Vagina (tissue), 2 donors: ENCODE measurements around the gene MIEF1. TPM values are rescaled to one million over a fixed set of nuclear protein-coding genes. Genes with fewer than 3 reads are reported as not detected.

ENCODE experiments used
- DNase-seq, 2 donors: peaks; one replicate each; pipeline ENCODE4 v3.0.0-alpha.2; 2017; ENCODE audit errors: extremely low spot score in 2 of 2
- H3K27ac ChIP-seq: fragments of 200-600 bp; sonication (generic); one replicate; pipeline ENCODE4 v1.5.1; 2019
- H3K27me3 ChIP-seq: fragments of 200-600 bp; sonication (generic); one replicate; pipeline ENCODE4 v1.5.1; 2019
- H3K36me3 ChIP-seq, 2 donors: fragments of 200-600 bp; sonication (generic); one replicate each; pipeline ENCODE4 v1.5.1; 2017 to 2019
- H3K4me1 ChIP-seq: fragments of 200-600 bp; sonication (generic); one replicate; pipeline ENCODE4 v1.5.1; 2019
- H3K4me3 ChIP-seq, 2 donors: fragments of 200-600 bp; sonication (generic); 1 replicate in 1 of 2; 2 replicates in 1 of 2; pipeline ENCODE4 v1.5.1; 2016 to 2019
- H3K9me3 ChIP-seq: fragments of 200-600 bp; sonication (generic); one replicate; pipeline ENCODE4 v1.5.1; 2019
- POLR2A ChIP-seq, 2 donors: fragments of 450-650 bp; IDR thresholded peaks; one replicate each; pipeline ENCODE4 v1.6.1; 2017; ENCODE audit warnings: antibody characterized with exemption in 2 of 2, mild to moderate bottlenecking in 2 of 2, moderate library complexity in 2 of 2
- POLR2AphosphoS5 ChIP-seq, 2 donors: sonication (generic); formaldehyde crosslinking; IDR thresholded peaks; one replicate each; pipeline ENCODE4 v1.9.0; 2017; ENCODE audit warnings: antibody characterized with exemption in 2 of 2, mild to moderate bottlenecking in 2 of 2, low read depth in 1 of 2; ENCODE audit not compliant: insufficient read depth in 1 of 2
- intact Hi-C: fragments of 100-400 bp; cut with DNase I; formaldehyde crosslinking; loops from one replicate; pipeline ENCODE4 v1.15.1; 2023
- total RNA-seq: library from RNA; depleted of rRNA; stranded (reverse); fragments of >200 nt; gene quantifications from one replicate; pipeline ENCODE4 v1.2.3, GENCODE V29; 2016
- TF ChIP-seq, protein P1 (sequence below), 3 experiments: fragments of 450-650 bp in 2 of 3; fragments of 200-600 bp in 1 of 3; sonication (generic) in 1 of 3; IDR thresholded peaks; one replicate each; pipeline ENCODE4 v1.5.1; 2017 to 2019; ENCODE audit warnings: antibody characterized with exemption in 3 of 3, mild to moderate bottlenecking in 2 of 3, moderate library complexity in 2 of 3

The MIEF1 gene
- total RNA-seq, 1 donor from 2014 or later = 18.9 TPM

DNA sequence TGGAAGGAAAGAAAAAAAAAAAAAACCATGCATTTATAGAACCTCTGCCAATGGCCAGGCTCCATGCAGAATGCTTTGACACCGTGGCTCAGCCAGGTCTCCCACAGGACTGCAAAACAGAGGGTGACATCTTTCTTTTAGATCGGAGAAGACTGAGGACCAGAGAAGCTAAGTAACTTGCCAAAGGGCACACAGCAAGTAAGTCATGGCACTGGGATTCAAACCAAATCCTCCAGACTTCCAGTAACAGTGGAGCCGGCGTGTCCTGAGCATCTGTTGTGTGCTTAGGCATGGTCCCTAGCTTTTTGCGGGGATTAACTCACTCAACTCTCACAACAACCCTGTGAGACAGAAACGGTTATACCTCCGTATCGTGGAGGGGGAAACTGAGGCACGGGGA lies 24.5 kb upstream of the MIEF1 start:
- Histone ChIP-seq H3K9me3 (no peaks in the 10 kb centered on the region), H3K27me3 (no peaks in the 10 kb centered on the region), H3K4me3 (no peak overlapping the region), H3K36me3 (no peaks in the 10 kb centered on the region), H3K27ac (no peak overlapping the region), H3K4me1 (peaks cover 6% of the 10 kb centered on the region)
- intact Hi-C loops = no loop called here
- TF ChIP-seq, protein P1, sequence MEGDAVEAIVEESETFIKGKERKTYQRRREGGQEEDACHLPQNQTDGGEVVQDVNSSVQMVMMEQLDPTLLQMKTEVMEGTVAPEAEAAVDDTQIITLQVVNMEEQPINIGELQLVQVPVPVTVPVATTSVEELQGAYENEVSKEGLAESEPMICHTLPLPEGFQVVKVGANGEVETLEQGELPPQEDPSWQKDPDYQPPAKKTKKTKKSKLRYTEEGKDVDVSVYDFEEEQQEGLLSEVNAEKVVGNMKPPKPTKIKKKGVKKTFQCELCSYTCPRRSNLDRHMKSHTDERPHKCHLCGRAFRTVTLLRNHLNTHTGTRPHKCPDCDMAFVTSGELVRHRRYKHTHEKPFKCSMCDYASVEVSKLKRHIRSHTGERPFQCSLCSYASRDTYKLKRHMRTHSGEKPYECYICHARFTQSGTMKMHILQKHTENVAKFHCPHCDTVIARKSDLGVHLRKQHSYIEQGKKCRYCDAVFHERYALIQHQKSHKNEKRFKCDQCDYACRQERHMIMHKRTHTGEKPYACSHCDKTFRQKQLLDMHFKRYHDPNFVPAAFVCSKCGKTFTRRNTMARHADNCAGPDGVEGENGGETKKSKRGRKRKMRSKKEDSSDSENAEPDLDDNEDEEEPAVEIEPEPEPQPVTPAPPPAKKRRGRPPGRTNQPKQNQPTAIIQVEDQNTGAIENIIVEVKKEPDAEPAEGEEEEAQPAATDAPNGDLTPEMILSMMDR (IDR thresholded peaks at IDR 0.05) = no peak
- TF ChIP-seq POLR2AphosphoS5 (IDR thresholded peaks at IDR 0.05; ENCODE audit: insufficient read depth in 1 of 2, low read depth in 1 of 2) (no peak), POLR2A (IDR thresholded peaks at IDR 0.05) (no peak)
- no peak for DNase-seq

DNA sequence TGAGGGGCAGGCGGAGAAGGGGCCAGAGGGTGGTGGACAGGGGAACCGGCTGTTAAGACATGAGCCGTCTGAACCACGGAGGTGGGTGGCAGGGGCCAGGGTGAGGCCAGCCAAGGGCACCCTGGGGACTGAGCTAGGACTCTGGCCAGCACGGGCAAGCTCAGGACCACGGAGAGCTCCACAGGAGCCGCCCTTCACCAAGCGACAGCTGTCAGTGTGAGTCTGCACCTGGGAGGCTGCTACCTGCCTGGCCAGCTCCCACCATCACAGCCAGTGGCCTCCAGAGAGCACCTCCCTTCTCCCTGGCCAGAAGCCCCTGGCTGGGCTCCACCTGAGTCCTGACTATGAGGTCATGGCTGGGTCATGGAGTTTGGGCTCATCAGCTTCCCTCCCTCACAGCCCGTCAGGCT lies 23.6 kb upstream of the MIEF1 start:
- H3K27ac ChIP-seq = no peak overlapping the region
- H3K4me3 ChIP-seq = no peak overlapping the region
- intact Hi-C loops = no loop called here
- TF ChIP-seq POLR2AphosphoS5 (IDR thresholded peaks at IDR 0.05; ENCODE audit: insufficient read depth in 1 of 2, low read depth in 1 of 2) (no peak), POLR2A (IDR thresholded peaks at IDR 0.05) (no peak)
- TF ChIP-seq, protein P1 (IDR thresholded peaks at IDR 0.05) = no peak
- no peaks in the 10 kb centered on the region for H3K4me1 ChIP-seq
- H3K27me3 ChIP-seq = no peaks in the 10 kb centered on the region
- H3K9me3 ChIP-seq = no peaks in the 10 kb centered on the region
- DNase-seq = no peak
- H3K36me3 ChIP-seq = no peaks in the 10 kb centered on the region

DNA sequence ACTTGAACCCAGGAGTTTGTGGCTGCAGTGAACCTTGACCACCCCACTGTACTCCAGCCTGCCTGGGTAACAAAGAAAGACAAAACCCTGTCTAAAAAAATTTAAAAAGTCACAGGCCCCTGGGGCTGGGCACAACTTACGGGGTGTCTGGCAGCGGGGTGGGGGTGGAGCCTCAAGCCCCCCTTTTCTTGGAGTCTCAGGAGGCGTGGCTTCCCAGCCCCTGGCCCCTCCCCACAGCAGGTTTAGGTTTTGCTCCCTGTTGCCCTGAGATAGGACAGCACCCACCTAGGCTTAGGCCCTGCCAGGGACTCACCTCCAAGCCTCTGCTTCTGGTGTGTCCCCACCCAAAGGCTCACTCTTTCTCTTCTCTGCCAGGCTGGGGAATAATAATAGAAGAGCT lies 22.8 kb upstream of the MIEF1 start:
- Histone ChIP-seq H3K4me3 (no peak overlapping the region), H3K9me3 (no peaks in the 10 kb centered on the region), H3K4me1 (no peaks in the 10 kb centered on the region), H3K27ac (no peak overlapping the region), H3K36me3 (no peaks in the 10 kb centered on the region), H3K27me3 (no peaks in the 10 kb centered on the region)
- TF ChIP-seq POLR2A (IDR thresholded peaks at IDR 0.05) = no peak
- no peak for TF ChIP-seq POLR2AphosphoS5 (IDR thresholded peaks at IDR 0.05; ENCODE audit: insufficient read depth in 1 of 2, low read depth in 1 of 2)
- TF ChIP-seq, protein P1 (IDR thresholded peaks at IDR 0.05) = no peak
- intact Hi-C loops = no loop called here
- no peak for DNase-seq

DNA sequence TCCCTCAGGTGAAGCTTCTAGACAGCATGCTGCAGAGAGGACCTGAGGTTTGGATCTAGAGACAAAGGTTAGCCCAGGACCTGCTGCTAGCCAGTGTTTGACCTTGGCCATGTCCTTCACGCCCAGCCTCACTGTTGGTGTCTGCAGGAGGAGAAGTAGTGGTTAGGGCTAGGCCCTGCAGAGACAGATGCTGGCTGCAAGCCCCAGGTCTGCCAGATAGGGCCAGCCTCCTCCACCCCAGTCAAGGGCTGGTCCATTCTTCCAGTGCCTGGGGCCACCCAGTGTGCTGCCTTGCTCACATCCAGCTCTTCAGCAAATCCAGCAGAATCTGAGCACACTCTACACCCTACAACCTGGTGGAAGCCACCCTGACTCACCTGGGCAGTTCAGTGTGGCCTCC lies 21.5 kb upstream of the MIEF1 start:
- Histone ChIP-seq H3K27ac (no peak overlapping the region), H3K9me3 (no peaks in the 10 kb centered on the region), H3K36me3 (no peaks in the 10 kb centered on the region), H3K4me3 (no peak overlapping the region), H3K27me3 (no peaks in the 10 kb centered on the region), H3K4me1 (no peaks in the 10 kb centered on the region)
- DNase-seq = no peak
- intact Hi-C loops = no loop called here
- TF ChIP-seq POLR2AphosphoS5 (IDR thresholded peaks at IDR 0.05; ENCODE audit: insufficient read depth in 1 of 2, low read depth in 1 of 2) = no peak

DNA sequence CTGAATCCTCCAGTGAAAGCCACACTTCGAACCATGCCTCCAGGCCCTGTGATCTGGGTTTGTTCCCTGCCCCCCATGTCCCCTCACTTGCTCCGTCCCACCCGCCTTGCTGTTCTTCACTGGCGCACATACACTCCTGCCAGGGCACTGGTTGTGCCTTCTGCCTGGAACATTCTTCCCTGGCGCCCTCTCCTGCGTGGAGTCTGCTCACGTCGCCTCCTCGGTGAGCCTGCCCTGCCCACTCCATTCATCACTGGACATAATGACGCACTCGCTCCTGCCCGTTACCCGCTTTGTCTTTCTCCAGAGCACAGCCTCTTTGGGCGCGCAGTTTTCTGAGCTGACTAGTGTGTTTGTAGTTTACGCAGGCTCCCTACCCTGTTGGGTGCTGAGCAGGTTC lies 21.0 kb upstream of the MIEF1 start:
- Histone ChIP-seq H3K36me3 (no peaks in the 10 kb centered on the region), H3K9me3 (no peaks in the 10 kb centered on the region), H3K4me1 (no peaks in the 10 kb centered on the region), H3K27ac (no peak overlapping the region), H3K27me3 (no peaks in the 10 kb centered on the region), H3K4me3 (no peak overlapping the region)
- TF ChIP-seq POLR2A (IDR thresholded peaks at IDR 0.05) (no peak), POLR2AphosphoS5 (IDR thresholded peaks at IDR 0.05; ENCODE audit: insufficient read depth in 1 of 2, low read depth in 1 of 2) (no peak)
- TF ChIP-seq, protein P1 (IDR thresholded peaks at IDR 0.05) = no peak
- no peak for DNase-seq
- intact Hi-C loops = no loop called here

DNA sequence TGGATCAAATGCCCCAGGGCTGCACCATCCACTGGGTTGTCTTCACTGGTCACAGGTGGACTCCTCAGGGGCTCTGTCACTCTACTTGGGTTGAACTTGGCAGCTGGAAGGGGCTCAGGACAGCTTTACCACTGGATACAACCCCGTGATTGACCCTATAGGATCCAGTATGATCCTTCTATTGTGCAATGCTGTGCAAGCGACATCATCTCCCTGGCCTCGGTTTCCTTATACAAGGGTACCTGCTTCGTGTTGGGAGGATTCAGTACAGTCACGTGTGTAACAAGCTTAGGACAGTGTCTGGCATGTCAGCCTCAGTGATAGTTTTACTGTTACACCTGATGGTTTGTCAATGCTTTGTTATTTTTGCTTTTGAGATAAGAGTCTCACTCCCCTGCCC lies 20.5 kb upstream of the MIEF1 start:
- intact Hi-C loops = no loop called here
- Histone ChIP-seq H3K27me3 (no peaks in the 10 kb centered on the region), H3K27ac (no peak overlapping the region), H3K36me3 (no peaks in the 10 kb centered on the region), H3K4me1 (no peaks in the 10 kb centered on the region), H3K9me3 (no peaks in the 10 kb centered on the region), H3K4me3 (no peak overlapping the region)
- no peak for DNase-seq
- no peak for TF ChIP-seq POLR2A (IDR thresholded peaks at IDR 0.05)
- TF ChIP-seq POLR2AphosphoS5 (IDR thresholded peaks at IDR 0.05; ENCODE audit: insufficient read depth in 1 of 2, low read depth in 1 of 2) = no peak
- TF ChIP-seq, protein P1 (IDR thresholded peaks at IDR 0.05) = no peak
